ENCODE results near the gene EYS. TPM values are rescaled to one million over a fixed set of nuclear protein-coding genes. Genes with fewer than 3 reads are reported as not detected.
"Not testable (repeated sequence)": the region's sequence is repeated elsewhere in the genome, so short reads cannot be mapped to it uniquely, and the experiment has no call there.

The EYS gene
- total RNA-seq, 1 donor from 2014 or later, result 0.06 TPM

DNA sequence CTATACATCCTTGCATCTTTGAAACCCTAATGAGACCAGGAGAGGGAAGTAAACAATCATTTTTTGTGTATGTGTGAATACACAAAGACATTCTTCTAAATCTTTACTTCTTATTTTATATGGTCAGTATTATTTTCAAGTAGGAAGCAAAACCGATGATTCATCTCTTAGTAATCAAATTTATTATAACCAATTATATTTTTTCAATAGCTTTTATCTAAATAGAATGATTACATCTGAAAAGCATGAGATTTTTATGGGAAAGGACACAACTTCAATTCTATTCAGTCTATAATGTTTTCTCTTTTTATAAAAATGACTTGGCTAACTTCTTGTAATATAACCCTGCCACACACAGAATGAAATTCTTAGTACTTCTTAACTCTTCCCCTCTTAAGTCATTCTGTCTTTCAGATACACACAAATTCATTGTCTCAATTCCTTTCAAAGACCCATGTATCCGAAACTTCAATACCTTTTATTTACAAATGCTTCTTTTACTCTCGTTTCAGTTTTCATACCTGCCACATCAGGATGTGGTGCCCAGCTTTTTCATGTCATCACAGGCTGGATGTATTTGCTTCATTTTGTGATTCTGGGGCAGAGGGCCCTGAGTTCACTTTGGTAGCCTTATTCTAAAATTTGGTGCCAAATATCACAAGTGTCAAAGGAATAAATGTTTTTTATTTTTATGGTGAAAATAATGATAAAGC lies 1844.4 kb downstream of the EYS start:
- no peak for DNase-seq (ENCODE audit: low read depth)
- no peak overlapping the region for H3K4me3 ChIP-seq (ENCODE audit: low read depth, low read length)
- TF ChIP-seq, protein P1, sequence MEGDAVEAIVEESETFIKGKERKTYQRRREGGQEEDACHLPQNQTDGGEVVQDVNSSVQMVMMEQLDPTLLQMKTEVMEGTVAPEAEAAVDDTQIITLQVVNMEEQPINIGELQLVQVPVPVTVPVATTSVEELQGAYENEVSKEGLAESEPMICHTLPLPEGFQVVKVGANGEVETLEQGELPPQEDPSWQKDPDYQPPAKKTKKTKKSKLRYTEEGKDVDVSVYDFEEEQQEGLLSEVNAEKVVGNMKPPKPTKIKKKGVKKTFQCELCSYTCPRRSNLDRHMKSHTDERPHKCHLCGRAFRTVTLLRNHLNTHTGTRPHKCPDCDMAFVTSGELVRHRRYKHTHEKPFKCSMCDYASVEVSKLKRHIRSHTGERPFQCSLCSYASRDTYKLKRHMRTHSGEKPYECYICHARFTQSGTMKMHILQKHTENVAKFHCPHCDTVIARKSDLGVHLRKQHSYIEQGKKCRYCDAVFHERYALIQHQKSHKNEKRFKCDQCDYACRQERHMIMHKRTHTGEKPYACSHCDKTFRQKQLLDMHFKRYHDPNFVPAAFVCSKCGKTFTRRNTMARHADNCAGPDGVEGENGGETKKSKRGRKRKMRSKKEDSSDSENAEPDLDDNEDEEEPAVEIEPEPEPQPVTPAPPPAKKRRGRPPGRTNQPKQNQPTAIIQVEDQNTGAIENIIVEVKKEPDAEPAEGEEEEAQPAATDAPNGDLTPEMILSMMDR (conservative IDR thresholded peaks at IDR 0.05; ENCODE audit: low read depth, low read length), result no peak

DNA sequence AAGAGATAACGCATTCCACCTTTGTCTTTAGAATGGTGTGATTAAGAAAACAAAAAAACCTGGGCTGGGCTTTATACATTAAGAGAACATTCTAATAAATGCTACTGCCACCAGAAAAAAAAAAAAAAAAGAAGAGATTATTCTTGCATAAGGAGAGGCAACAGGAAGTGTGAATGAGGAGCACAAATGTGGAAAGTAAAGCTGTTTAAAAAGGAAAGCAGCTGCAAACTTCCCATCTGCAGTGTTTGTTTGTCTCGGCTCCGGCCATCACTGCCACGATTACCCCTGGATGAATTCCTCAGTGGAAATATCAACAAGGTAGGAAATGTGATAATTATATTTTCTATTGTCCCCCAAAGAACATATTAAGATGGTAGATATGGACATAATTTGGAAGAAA lies 1847.5 kb downstream of the EYS start:
- TF ChIP-seq, protein P1 (conservative IDR thresholded peaks at IDR 0.05; ENCODE audit: low read depth, low read length), result no peak
- H3K4me3 ChIP-seq (ENCODE audit: low read depth, low read length), result no peak overlapping the region
- no peak for DNase-seq (ENCODE audit: low read depth)

DNA sequence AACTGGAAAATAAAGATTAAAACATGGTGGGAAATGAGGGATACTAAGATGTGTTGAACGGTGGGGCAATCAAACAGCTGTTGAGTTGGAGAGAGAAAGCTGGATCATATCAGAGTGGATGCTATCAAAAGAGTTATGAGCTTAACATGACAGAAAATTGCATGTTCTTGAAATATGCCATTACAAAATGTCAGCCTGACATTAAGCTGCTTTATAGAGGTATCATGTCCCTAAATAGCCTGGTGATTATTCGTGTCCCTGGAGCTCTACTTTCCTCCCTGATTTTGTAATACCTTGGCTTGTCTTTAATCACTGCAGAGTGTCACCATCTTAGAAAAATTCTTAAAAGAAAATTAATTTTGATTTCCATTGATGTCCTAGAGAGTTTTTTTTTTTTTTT lies 1848.3 kb downstream of the EYS start:
- DNase-seq (ENCODE audit: low read depth), result no peak
- no peak overlapping the region for H3K4me3 ChIP-seq (ENCODE audit: low read depth, low read length)
- TF ChIP-seq, protein P1 (conservative IDR thresholded peaks at IDR 0.05; ENCODE audit: low read depth, low read length), result no peak

DNA sequence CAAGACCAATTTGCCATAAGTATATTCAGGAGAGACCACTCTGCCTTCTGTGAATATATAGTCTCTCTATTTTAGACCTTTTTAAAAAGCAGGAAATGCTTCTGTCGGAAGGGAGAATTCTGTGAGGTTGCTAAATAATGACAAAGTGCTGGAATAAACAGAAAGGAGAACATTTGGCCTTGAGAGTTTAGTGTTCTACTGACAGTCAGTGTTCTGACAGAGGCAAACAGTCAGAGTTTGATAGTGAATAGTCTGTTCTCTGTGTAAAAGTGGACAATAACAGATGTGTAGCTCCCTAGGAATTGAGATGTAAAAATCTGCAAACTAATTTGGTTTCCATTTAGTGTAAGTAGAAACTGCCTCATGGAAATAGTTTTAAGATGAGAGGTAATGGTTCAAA lies 1850.8 kb downstream of the EYS start:
- TF ChIP-seq, protein P1 (conservative IDR thresholded peaks at IDR 0.05; ENCODE audit: low read depth, low read length), result no peak
- DNase-seq (ENCODE audit: low read depth), result no peak
- H3K4me3 ChIP-seq (ENCODE audit: low read depth, low read length), result no peak overlapping the region

DNA sequence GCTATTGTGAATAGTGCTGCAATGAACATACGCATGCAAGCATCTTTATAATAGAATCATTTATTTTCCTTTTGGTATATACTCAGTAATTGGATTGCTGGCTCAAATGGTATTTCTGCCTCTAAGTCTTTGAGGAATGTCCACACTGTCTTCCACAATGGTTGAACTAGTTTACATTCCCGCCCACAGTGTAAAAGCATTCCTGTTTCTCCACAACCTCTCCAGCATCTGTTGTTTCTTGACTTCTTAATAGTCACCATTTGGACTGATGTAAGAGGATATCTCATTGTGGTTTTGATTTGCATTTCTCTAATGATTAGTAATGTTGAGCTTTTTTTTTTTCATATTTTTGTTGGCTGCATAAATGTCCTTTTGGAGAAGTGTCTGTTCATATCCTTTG lies 1862.7 kb downstream of the EYS start:
- TF ChIP-seq, protein P1 (conservative IDR thresholded peaks at IDR 0.05; ENCODE audit: low read depth, low read length), result no peak
- DNase-seq (ENCODE audit: low read depth), result no peak
- H3K4me3 ChIP-seq (ENCODE audit: low read depth, low read length), result no peak overlapping the region

DNA sequence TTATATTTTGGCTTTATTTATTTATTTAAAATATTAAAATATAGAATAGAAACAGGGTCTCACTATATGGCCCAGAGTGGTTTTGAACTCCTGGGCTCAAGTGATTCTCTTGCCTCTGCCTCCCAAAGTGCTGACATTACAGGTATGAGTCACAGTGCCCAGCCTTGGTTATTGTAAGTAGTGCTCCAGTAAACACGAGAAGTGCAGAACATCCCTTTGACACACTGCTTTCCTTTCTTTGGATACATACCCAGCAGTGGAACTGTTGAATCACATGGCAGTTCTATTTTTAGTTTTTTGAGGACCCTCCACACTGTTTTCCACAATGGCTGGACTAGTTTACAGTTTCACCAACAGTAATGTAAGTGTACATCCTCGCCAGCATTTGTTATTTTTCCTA lies 1867.5 kb downstream of the EYS start:
- peak; percentile 19 for DNase-seq (ENCODE audit: low read depth)
- H3K4me3 ChIP-seq (ENCODE audit: low read depth, low read length), result no peak overlapping the region
- TF ChIP-seq, protein P1 (conservative IDR thresholded peaks at IDR 0.05; ENCODE audit: low read depth, low read length), result no peak

DNA sequence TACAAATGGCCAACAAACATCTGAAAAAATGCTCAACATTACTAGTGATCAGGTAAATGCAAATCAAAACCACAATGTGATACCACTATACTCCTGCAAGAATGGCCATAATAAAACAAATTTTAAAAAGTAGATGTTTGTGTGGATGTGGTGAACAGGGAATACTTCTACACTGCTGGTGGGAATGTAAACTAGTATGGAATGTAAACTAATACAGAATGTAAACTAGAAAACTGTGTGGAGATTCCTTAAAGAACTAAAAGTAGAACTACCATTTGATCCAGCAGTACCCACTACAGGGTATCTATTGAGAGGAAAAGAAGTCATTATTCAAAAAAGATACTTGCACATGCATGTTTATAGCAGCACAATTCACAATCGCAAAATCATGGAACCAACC lies 1878.3 kb downstream of the EYS start:
- DNase-seq (ENCODE audit: low read depth); H3K4me3 ChIP-seq (ENCODE audit: low read depth, low read length): not testable (repeated sequence)

Measured in epithelial cell of proximal tubule (primary cell).